HG02678 (cell line): ENCODE data around the gene BGN.

Experiments
- ATAC-seq: cut with Tn5 transposase; IDR thresholded peaks from one replicate; pipeline ENCODE4 v1.9.1; 2021; ENCODE audit warnings: mild to moderate bottlenecking, moderate library complexity; ENCODE audit not compliant: unreplicated experiment

BGN gene

GRCh38 chrX:153502131-153502530 is 7.4 kb downstream of the BGN start:
- no peak for ATAC-seq

GRCh38 chrX:153502796-153503195 is 8.0 kb downstream of the BGN start:
- ATAC-seq: no peak

GRCh38 chrX:153504445-153505016 is 9.8 kb downstream of the BGN start:
- ATAC-seq: no peak

- no peak for ATAC-seq
Measured at GRCh38 chrX:153505361-153505760, 10.6 kb downstream of the BGN start.

GRCh38 chrX:153507484-153508178 is 12.9 kb downstream of the BGN start:
- peak; percentile 94 for ATAC-seq

GRCh38 chrX:153509592-153509991 is 14.8 kb downstream of the BGN start:
- ATAC-seq: no peak

- no peak for ATAC-seq
Measured at GRCh38 chrX:153510383-153510782, 15.6 kb downstream of the BGN start.

- ATAC-seq: no peak
Measured at GRCh38 chrX:153511784-153512500, 17.2 kb downstream of the BGN start.

- no peak for ATAC-seq
Measured at GRCh38 chrX:153512501-153512893, 17.7 kb downstream of the BGN start.

- ATAC-seq: no peak
Measured at GRCh38 chrX:153513265-153513664, 18.5 kb downstream of the BGN start.

- no peak for ATAC-seq
Measured at GRCh38 chrX:153514259-153514658, 19.5 kb downstream of the BGN start.

GRCh38 chrX:153515435-153515834 is 20.7 kb downstream of the BGN start:
- no peak for ATAC-seq

GRCh38 chrX:153516073-153516472 is 21.3 kb downstream of the BGN start:
- ATAC-seq: no peak

GRCh38 chrX:153517423-153517822 is 22.6 kb downstream of the BGN start, which contains the start of gene ATP2B3:
TSS of gene ATP2B3 (plus strand) at chrX:153517642. CDS start at chrX:153536248, 18,606 bp downstream.
- no peak for ATAC-seq

GRCh38 chrX:153517946-153518834 is 23.4 kb downstream of the BGN start:
- ATAC-seq: no peak

GRCh38 chrX:153519569-153520286 is 24.9 kb downstream of the BGN start:
- ATAC-seq: no peak

GRCh38 chrX:153520287-153520917 is 25.6 kb downstream of the BGN start:
- ATAC-seq: no peak

- ATAC-seq: no peak
Measured at GRCh38 chrX:153521034-153521433, 26.3 kb downstream of the BGN start.

GRCh38 chrX:153522259-153522658 is 27.5 kb downstream of the BGN start:
- no peak for ATAC-seq

GRCh38 chrX:153523269-153523668 is 28.5 kb downstream of the BGN start:
- no peak for ATAC-seq
